OCI-LY1 (cell line): ENCODE measurements around the gene CKB.

ENCODE experiments used
- H2AFZ ChIP-seq: fragments of 200-600 bp; sonication (generic), shearing (Covaris generic); 2 replicates; pipeline ENCODE4 v1.6.0; 2014; ENCODE audit warnings: antibody characterized with exemption, mild to moderate bottlenecking, low read length
- H3F3A ChIP-seq: fragments of 200-600 bp; sonication (generic), shearing (Covaris generic); 2 replicates; pipeline ENCODE4 v1.6.0; 2014; ENCODE audit warnings: mild to moderate bottlenecking, antibody characterized with exemption, low read length, moderate library complexity; ENCODE audit not compliant: insufficient read depth
- H3K27ac ChIP-seq: fragments of 200-600 bp; sonication (generic); 2 replicates; pipeline ENCODE4 v1.5.1; 2014; ENCODE audit warnings: low read length, mixed run types, mild to moderate bottlenecking, low read depth; ENCODE audit not compliant: poor library complexity, severe bottlenecking
- H3K27me3 ChIP-seq: fragments of 200-600 bp; sonication (generic); 2 replicates; pipeline ENCODE4 v1.6.0; 2014; ENCODE audit warnings: antibody characterized with exemption, mild to moderate bottlenecking, low read length, moderate library complexity; ENCODE audit not compliant: insufficient read depth
- H3K36me3 ChIP-seq: fragments of 200-600 bp; sonication (generic); 2 replicates; pipeline ENCODE4 v1.6.1; 2014; ENCODE audit warnings: mild to moderate bottlenecking, antibody characterized with exemption, low read length, moderate library complexity, mixed read lengths; ENCODE audit not compliant: insufficient read depth
- H3K4me1 ChIP-seq: fragments of 200-600 bp; sonication (generic); 2 replicates; pipeline ENCODE4 v1.5.1; 2014; ENCODE audit warnings: mild to moderate bottlenecking, low read length, moderate library complexity; ENCODE audit not compliant: insufficient read depth, severe bottlenecking
- H3K4me2 ChIP-seq: fragments of 200-600 bp; sonication (generic), shearing (Covaris generic); 2 replicates; pipeline ENCODE4 v1.6.1; 2014; ENCODE audit warnings: low read length
- H3K4me3 ChIP-seq: fragments of 200-600 bp; sonication (generic); 2 replicates; pipeline ENCODE4 v1.5.1; 2014; ENCODE audit warnings: low read length, low read depth, mild to moderate bottlenecking, mixed read lengths; ENCODE audit not compliant: poor library complexity, severe bottlenecking
- H3K79me2 ChIP-seq: fragments of 200-600 bp; shearing (Covaris generic); 2 replicates; pipeline ENCODE4 v1.6.1; 2016; ENCODE audit warnings: mixed run types, low read length, mixed read lengths; ENCODE audit not compliant: insufficient read depth
- H3K9ac ChIP-seq: fragments of 200-600 bp; sonication (generic), shearing (Covaris generic); 2 replicates; pipeline ENCODE4 v1.6.1; 2014; ENCODE audit warnings: mild to moderate bottlenecking, low read length, mixed read lengths
- H3K9me2 ChIP-seq: fragments of 200-600 bp; sonication (generic), shearing (Covaris generic); 2 replicates; pipeline ENCODE4 v1.6.1; 2014; ENCODE audit warnings: low read depth, mild to moderate bottlenecking, low read length, mixed read lengths
- H3K9me3 ChIP-seq: fragments of 200-600 bp; shearing (Covaris generic); 2 replicates; pipeline ENCODE4 v1.6.1; 2014; ENCODE audit warnings: low read length, mixed read lengths
- H4K20me1 ChIP-seq: fragments of 200-600 bp; sonication (generic), shearing (Covaris generic); 2 replicates; pipeline ENCODE4 v1.6.0; 2016; ENCODE audit warnings: mild to moderate bottlenecking, low read length; ENCODE audit not compliant: insufficient read depth
- CTCF ChIP-seq: fragments of 200-600 bp; sonication (generic), shearing (Covaris generic); IDR thresholded peaks from 2 replicates; pipeline ENCODE4 v1.5.1; 2017; ENCODE audit warnings: mild to moderate bottlenecking, antibody characterized with exemption, low read length, moderate library complexity, mixed read lengths
- EZH2 ChIP-seq: fragments of 200-600 bp; sonication (generic), shearing (Covaris generic); IDR thresholded peaks from 2 replicates; pipeline ENCODE4 v1.8.0; 2017; ENCODE audit warnings: borderline replicate concordance, mixed run types, mild to moderate bottlenecking, antibody characterized with exemption, low read length, moderate library complexity, mixed read lengths

The CKB gene

DNA sequence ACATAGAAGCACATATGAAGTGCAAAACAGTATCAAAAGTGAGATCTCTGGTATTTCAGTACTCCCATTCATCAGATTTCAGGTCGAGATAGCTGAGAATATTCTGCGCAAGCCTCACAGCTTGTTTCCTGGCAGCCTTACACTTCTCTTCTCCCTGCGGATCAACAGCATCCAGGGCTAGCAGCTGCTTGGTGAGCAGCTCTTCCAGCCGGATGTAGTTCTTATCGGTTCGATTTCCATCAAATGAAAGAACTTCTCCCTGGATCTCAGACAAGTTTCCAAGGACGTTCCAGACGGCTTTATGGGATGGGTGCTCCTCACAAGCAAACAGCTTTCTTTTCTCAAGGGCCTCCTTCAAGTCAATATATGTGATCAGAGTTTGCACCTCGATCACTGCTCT lies 37.1 kb upstream of the CKB start:
- Histone ChIP-seq H4K20me1 (no peaks in the 10 kb centered on the region; the same call in 1 of the 2 replicates), H3K36me3 (peaks cover 41% of the 10 kb centered on the region), H3K27ac (no peak overlapping the region), H3F3A (no peaks in the 10 kb centered on the region), H3K9ac (no peak overlapping the region), H2AFZ (no peak overlapping the region), H3K4me1 (peaks cover 35% of the 10 kb centered on the region), H3K27me3 (no peaks in the 10 kb centered on the region), H3K9me2 (no peaks in the 10 kb centered on the region), H3K79me2 (peaks cover 65% of the 10 kb centered on the region), H3K4me2 (no peak overlapping the region), H3K4me3 (no peak overlapping the region), H3K9me3 (no peaks in the 10 kb centered on the region)
- TF ChIP-seq CTCF (no peak), EZH2 (no peak)

- H3K9me2 ChIP-seq: no peaks in the 10 kb centered on the region
- no peaks in the 10 kb centered on the region for H3F3A ChIP-seq
- H3K9me3 ChIP-seq: no peaks in the 10 kb centered on the region
- H2AFZ ChIP-seq: no peak overlapping the region
- H3K4me3 ChIP-seq: no peak overlapping the region
- no peak overlapping the region for H3K4me2 ChIP-seq
- TF ChIP-seq EZH2 (no peak), CTCF (no peak)
- peaks cover 50% of the 10 kb centered on the region for H3K79me2 ChIP-seq
- H3K27me3 ChIP-seq: no peaks in the 10 kb centered on the region
- H4K20me1 ChIP-seq: no peaks in the 10 kb centered on the region; the same call in 1 of the 2 replicates
- H3K36me3 ChIP-seq: peaks cover 41% of the 10 kb centered on the region
- no peak overlapping the region for H3K9ac ChIP-seq
- peaks cover 20% of the 10 kb centered on the region for H3K4me1 ChIP-seq
- H3K27ac ChIP-seq: no peak overlapping the region
Measured at GRCh38 chr14:103558071-103558882, 35.6 kb upstream of the CKB start.

DNA sequence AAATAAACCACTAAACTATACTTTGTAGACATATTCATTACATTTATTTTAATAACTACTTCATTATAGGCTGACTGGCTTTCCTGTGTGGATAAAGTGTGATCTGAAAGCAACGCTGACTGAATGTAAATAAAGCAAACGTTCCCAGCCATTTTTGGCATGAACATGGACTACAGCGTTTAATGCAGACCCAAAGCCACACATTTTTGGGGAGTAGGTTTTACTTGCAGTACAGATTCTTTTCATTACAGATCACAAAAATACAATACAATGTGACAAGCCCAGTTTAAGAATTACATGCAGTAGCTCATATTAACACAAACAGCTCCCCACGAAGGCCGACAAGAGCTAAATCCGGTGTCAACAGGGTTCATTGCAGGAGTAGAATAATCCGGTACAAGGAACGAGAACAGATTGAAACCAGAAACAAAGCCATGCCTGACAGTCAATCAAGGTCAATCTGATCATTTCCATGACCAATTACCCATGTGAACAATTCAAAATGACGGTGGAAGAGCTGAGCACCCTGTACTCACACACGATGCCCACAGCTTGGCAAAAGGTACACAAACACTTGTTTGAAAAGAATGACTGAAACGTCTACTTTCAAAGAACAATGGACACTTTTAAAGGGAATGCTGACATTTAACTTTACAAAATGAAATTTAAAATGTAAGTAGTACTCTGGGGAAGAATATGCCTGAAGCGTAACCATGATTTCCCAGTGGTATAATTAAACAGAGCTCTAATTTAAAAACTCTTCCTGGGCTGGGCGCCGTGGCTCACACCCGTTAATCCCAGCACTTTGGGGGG lies 34.5 kb upstream of the CKB start:
- Histone ChIP-seq H2AFZ (no peak overlapping the region), H4K20me1 (no peaks in the 10 kb centered on the region; the same call in 1 of the 2 replicates), H3K4me3 (no peak overlapping the region), H3K27ac (no peak overlapping the region), H3K9me2 (no peaks in the 10 kb centered on the region), H3K4me2 (no peak overlapping the region), H3K4me1 (peaks cover 20% of the 10 kb centered on the region), H3F3A (no peaks in the 10 kb centered on the region), H3K27me3 (no peaks in the 10 kb centered on the region), H3K9me3 (no peaks in the 10 kb centered on the region), H3K79me2 (peaks cover 46% of the 10 kb centered on the region), H3K9ac (no peak overlapping the region), H3K36me3 (peaks cover 41% of the 10 kb centered on the region)
- no peak for TF ChIP-seq EZH2
- no peak for TF ChIP-seq CTCF
